ENCODE data around the gene CYBRD1.

CYBRD1 gene

DNA sequence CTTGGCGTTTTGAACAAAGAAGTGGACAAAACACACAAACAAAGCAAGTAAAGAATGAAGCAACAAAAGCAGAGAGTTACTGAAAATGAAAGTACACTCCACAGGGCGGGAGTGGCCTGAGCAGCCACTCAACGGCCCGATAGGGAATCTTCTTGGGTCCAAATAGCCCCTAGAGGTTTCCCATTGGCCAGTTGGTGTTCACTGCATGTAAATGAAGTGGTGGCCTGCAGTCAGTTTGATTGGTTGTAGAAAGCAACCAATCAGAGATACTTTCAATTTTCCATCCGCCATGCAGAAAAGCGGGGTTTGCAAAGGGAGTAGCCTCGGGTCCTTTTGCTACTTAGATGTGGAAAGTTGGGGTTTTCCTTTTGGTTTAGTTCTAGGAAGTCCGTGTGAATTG lies 31.6 kb downstream of the CYBRD1 start:
- DNase-seq (ENCODE audit: low read depth in 3 of 3), result no peak

DNA sequence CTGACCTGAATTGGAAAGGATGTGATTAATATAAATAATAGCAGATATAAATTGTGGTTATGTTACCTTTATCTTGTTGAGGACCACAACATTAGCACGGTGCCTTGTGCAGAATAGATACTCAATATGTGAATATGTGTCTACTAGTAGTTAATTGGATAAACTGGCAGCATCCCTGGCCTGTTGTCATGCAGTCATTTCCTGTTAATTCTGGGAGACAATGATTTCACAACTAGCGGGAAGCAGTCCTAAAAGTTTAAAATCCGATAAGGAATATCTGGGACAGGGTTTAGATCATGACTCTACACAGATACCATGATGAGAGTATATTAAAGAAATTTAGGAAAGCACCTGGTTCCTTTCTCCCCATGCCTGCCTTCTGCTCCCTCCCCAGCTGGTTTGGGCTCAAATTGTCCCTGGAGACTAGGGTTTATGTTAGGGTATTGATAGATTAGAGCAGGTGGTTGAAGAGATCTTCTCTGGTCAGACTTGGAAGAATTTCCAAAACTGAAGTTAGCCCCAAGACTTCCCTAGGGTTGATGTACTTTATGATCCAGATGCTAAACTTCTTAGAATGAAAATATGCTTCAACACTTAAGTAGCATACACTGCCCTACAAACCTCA lies 32.8 kb downstream of the CYBRD1 start:
- DNase-seq (ENCODE audit: low read depth in 3 of 3), result no peak

- no peak for DNase-seq (ENCODE audit: low read depth in 3 of 3)
Observed at GRCh38 chr2:171557363-171557762, 35.1 kb downstream of the CYBRD1 start.

- no peak for DNase-seq (ENCODE audit: low read depth in 3 of 3)
Observed at GRCh38 chr2:171563301-171563700, 41.0 kb downstream of the CYBRD1 start.

GRCh38 chr2:171564463-171564862 lies 42.2 kb downstream of the CYBRD1 start:
- no peak for DNase-seq (ENCODE audit: low read depth in 3 of 3)

- DNase-seq (ENCODE audit: low read depth in 3 of 3), result no peak
Observed at GRCh38 chr2:171566057-171566456, 43.8 kb downstream of the CYBRD1 start.

GRCh38 chr2:171566753-171567152 lies 44.5 kb downstream of the CYBRD1 start:
- no peak for DNase-seq (ENCODE audit: low read depth in 3 of 3)

GRCh38 chr2:171568089-171568488 lies 45.8 kb downstream of the CYBRD1 start:
- no peak for DNase-seq (ENCODE audit: low read depth in 3 of 3)

DNA sequence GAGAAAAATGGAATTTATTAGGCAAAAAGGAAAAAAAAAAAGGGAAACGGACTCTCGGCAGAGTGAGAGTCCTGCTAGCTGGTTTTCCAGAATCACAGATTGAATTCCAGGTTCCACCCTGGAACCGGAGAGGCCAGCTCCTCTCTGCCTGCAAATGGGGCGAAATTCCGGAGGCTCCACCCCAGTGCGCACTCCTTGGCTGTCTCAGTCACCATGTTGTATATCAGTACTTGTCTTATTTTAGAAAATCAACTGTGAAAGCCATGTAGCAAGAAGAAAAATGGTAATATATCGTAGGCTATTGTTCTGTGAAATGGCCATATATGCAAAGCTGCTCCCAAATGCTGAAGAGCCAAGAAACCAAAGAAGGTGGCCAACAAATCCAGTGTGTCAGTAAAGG lies 49.4 kb downstream of the CYBRD1 start:
- DNase-seq (ENCODE audit: low read depth in 3 of 3), result no peak

DNA sequence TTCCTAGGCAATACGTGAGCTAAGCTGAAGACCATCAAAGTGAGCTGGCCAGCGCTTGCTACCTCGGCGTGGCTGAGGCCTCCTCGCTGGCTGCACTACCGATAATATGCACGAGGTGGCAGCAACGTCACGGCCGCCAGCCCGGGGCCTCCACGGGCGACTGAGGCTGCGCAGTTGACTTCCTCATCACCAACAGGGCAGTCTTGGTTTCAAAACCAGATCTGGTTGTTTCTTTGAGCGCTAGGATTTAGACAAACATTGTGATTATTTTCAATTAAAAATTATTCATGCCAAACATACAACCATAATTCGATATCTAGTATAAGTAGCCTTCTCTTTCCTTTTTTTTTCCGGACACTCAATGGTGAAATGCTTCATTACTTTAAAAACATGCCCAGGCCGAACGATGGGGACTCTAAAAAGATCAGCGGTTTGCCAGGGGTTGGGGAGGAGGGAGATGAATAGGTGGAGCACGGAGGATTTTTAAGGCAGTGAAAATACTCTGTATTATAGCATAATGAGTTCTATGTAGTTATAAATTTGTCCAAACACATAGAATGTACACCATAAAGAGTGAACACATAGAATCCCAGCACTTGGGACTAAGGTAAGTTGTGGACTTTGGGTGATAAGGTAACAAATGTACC lies 52.0 kb downstream of the CYBRD1 start:
- DNase-seq (ENCODE audit: low read depth in 3 of 3), result peak; percentile 63 to 79 (median 74)

- no peak for DNase-seq (ENCODE audit: low read depth in 3 of 3)
Observed at GRCh38 chr2:171575606-171576005, 53.3 kb downstream of the CYBRD1 start.

- no peak for DNase-seq (ENCODE audit: low read depth in 3 of 3)
Observed at GRCh38 chr2:171578127-171578803, 56.0 kb downstream of the CYBRD1 start.

- DNase-seq (ENCODE audit: low read depth in 3 of 3), result no peak
Observed at GRCh38 chr2:171579481-171579880, 57.2 kb downstream of the CYBRD1 start.

- DNase-seq (ENCODE audit: low read depth in 3 of 3), result no peak
Observed at GRCh38 chr2:171583566-171583965, 61.3 kb downstream of the CYBRD1 start.

GRCh38 chr2:171584001-171584400 lies 61.7 kb downstream of the CYBRD1 start:
- DNase-seq (ENCODE audit: low read depth in 3 of 3), result no peak

- DNase-seq (ENCODE audit: low read depth in 3 of 3), result no peak
Observed at GRCh38 chr2:171587132-171587531, 64.9 kb downstream of the CYBRD1 start.

- DNase-seq (ENCODE audit: low read depth in 3 of 3), result no peak
Observed at GRCh38 chr2:171587567-171587966, 65.3 kb downstream of the CYBRD1 start.

- no peak for DNase-seq (ENCODE audit: low read depth in 3 of 3)
Observed at GRCh38 chr2:171590116-171590515, 67.8 kb downstream of the CYBRD1 start.

DNA sequence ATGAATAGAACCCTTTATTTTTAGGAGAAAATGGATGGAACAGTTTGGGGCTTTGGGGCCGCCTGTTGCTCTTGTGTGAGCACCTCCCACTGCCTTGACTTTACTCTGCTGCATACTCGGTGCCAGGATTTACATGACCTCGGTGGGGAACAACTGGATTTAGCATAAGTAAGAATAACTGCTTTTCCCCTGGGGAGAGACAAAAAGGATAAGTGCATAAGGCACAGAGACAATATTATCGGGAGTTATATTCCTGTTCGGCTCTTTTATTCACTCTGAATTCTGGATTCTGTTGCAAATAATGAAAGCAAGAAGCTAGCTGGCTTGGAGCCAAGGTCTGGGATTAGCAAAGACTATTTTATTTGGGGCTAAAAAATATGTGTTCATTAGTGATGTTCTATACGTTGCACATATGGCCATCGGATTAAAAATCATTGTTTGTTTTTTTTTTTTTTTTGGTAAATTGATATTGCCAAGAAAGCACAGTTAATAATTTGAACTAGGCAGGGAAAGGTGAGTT lies 69.8 kb downstream of the CYBRD1 start:
- no peak for DNase-seq (ENCODE audit: low read depth in 3 of 3)

DNA sequence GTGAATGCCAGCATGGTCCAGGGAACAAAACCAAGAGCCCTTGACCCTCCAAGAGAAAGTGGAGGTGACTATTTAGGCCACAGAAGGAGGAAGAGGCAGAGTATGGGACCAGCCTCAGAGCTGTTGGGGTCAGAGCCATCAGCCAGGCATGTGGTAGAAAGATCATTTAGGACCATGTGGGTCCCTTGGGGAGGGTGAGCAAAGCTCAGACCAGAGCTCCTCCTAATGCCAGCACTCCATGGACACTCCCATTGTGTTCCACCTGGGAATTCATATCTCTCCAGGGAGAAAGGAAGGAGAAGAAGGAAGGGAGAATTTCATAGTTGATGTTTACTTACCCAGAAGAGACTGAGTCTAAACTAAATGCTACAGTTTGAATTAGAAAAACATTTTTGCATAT lies 73.2 kb downstream of the CYBRD1 start:
- no peak for DNase-seq (ENCODE audit: low read depth in 3 of 3)

DNA sequence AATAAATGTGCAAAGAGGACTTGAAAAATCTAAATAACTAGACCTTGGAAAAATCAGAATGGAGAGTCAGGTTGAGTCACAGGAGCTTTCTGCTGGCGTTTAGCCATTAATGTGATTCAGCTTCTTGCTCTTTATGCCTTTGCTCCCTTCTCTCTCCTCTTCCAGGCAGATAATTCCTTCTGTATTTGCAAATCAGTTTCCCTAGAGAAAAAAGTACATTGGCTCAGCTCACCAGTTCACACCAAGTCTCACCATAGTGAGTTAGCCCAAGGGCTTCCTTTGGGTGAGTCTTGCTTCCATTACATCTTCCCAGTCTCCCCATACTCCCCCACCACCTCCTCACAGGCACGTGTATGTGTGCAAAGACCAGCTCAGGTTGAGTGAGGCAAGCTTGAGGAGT lies 73.6 kb downstream of the CYBRD1 start:
- no peak for DNase-seq (ENCODE audit: low read depth in 3 of 3)

- DNase-seq (ENCODE audit: low read depth in 3 of 3), result peak; percentile 6 to 38 (median 13)
Observed at GRCh38 chr2:171598713-171599319, 76.5 kb downstream of the CYBRD1 start.

DNA sequence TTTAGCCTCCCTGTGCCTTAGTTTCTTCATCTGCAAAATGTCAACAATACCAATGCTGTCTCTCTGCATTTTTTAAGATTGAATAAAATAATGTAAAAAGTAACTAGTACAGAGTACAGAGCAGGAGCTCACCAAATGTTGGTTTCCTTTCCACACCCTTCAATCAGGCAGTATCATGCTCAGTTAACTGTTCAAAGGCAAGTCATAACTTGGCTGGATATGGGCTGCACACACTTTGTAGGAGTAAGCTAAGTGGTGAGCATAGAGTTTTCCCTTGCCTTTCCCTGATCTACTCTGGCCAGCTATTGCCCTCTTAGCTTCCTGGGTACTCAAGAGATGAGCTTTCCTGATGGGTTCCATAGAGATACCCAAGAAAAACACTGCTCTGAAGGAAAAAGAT lies 77.9 kb downstream of the CYBRD1 start:
- DNase-seq (ENCODE audit: low read depth in 3 of 3), result no peak

Data from stimulated activated CD4-positive, alpha-beta T cell treated with anti-CD3 and anti-CD28 coated beads, TNF-alpha, amount 100 ng/mL, for 24 hours (primary cell).